Fibroblast of pulmonary artery (primary cell): Measurements from ENCODE around the gene RAP1GAP2.

Experiments used
- DNase-seq: peaks from one replicate; pipeline ENCODE4 v3.0.0-alpha.2; 2010; ENCODE audit warnings: low read depth
- H3K4me3 ChIP-seq: replicated peaks from 2 replicates; pipeline ENCODE4 v1.5.1; 2011; ENCODE audit warnings: low read depth, mild to moderate bottlenecking, control low read depth, low read length, moderate library complexity
- TF ChIP-seq, protein P1 (sequence below): IDR thresholded peaks from 2 replicates; pipeline ENCODE4 v1.5.1; 2011; ENCODE audit warnings: mild to moderate bottlenecking, control low read depth, low read length, inconsistent platforms; ENCODE audit errors: missing control alignments

RAP1GAP2 gene

DNA sequence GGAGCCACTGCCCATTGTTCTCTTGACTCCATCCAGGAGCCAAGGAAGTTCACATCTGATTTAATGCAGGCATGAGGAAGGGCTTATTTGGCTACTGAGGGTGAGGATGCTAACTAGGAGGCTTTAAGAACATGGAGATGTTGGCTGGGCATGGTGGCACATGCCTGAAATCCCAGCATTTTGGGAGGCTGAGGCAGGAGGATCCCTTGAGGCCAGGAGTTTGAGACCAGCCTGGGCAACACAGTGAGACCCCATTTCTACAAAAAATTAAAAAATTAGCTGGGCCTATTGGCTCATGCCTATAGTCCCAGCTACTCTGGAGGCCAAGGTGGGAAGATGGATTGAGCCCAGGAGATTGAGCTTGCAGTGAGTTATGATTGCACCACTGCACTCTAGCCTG lies 116.5 kb downstream of the RAP1GAP2 start:
- no peak for DNase-seq
- no peak overlapping the region for H3K4me3 ChIP-seq
- TF ChIP-seq, protein P1, sequence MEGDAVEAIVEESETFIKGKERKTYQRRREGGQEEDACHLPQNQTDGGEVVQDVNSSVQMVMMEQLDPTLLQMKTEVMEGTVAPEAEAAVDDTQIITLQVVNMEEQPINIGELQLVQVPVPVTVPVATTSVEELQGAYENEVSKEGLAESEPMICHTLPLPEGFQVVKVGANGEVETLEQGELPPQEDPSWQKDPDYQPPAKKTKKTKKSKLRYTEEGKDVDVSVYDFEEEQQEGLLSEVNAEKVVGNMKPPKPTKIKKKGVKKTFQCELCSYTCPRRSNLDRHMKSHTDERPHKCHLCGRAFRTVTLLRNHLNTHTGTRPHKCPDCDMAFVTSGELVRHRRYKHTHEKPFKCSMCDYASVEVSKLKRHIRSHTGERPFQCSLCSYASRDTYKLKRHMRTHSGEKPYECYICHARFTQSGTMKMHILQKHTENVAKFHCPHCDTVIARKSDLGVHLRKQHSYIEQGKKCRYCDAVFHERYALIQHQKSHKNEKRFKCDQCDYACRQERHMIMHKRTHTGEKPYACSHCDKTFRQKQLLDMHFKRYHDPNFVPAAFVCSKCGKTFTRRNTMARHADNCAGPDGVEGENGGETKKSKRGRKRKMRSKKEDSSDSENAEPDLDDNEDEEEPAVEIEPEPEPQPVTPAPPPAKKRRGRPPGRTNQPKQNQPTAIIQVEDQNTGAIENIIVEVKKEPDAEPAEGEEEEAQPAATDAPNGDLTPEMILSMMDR = no peak

- H3K4me3 ChIP-seq = no peak overlapping the region
- DNase-seq = no peak
- TF ChIP-seq, protein P1 = no peak
Observed at GRCh38 chr17:2916461-2916860, 120.2 kb downstream of the RAP1GAP2 start.

- TF ChIP-seq, protein P1 = no peak
- no peak overlapping the region for H3K4me3 ChIP-seq
- no peak for DNase-seq
Observed at GRCh38 chr17:2921443-2921842, 125.2 kb downstream of the RAP1GAP2 start.

- peak; percentile 45 for DNase-seq
- no peak overlapping the region for H3K4me3 ChIP-seq
- TF ChIP-seq, protein P1 = no peak
Observed at GRCh38 chr17:2924211-2924610, 128.0 kb downstream of the RAP1GAP2 start.

- TF ChIP-seq, protein P1 = no peak
Observed at GRCh38 chr17:2925011-2925410, 128.8 kb downstream of the RAP1GAP2 start.

GRCh38 chr17:2926019-2926650 lies 129.9 kb downstream of the RAP1GAP2 start:
- peak; percentile 23 for DNase-seq
- H3K4me3 ChIP-seq = no peak overlapping the region
- TF ChIP-seq, protein P1 = no peak

More at GRCh38 chr17:2925011-2925410, 128.8 kb downstream of the RAP1GAP2 start:
- DNase-seq = no peak
- no peak overlapping the region for H3K4me3 ChIP-seq

- TF ChIP-seq, protein P1 = no peak
- H3K4me3 ChIP-seq = no peak overlapping the region
- no peak for DNase-seq
Observed at GRCh38 chr17:2928294-2928890, 132.2 kb downstream of the RAP1GAP2 start.
